GM21619 (cell line): ENCODE data around the gene SGF29.
"Not testable (repeated sequence)": the region's sequence is repeated elsewhere in the genome, so short reads cannot be mapped to it uniquely, and the experiment has no call there.

ENCODE experiments used
- ATAC-seq: cut with Tn5 transposase; IDR thresholded peaks from one replicate; pipeline ENCODE4 v1.9.1; 2021; ENCODE audit not compliant: unreplicated experiment

Gene SGF29

DNA sequence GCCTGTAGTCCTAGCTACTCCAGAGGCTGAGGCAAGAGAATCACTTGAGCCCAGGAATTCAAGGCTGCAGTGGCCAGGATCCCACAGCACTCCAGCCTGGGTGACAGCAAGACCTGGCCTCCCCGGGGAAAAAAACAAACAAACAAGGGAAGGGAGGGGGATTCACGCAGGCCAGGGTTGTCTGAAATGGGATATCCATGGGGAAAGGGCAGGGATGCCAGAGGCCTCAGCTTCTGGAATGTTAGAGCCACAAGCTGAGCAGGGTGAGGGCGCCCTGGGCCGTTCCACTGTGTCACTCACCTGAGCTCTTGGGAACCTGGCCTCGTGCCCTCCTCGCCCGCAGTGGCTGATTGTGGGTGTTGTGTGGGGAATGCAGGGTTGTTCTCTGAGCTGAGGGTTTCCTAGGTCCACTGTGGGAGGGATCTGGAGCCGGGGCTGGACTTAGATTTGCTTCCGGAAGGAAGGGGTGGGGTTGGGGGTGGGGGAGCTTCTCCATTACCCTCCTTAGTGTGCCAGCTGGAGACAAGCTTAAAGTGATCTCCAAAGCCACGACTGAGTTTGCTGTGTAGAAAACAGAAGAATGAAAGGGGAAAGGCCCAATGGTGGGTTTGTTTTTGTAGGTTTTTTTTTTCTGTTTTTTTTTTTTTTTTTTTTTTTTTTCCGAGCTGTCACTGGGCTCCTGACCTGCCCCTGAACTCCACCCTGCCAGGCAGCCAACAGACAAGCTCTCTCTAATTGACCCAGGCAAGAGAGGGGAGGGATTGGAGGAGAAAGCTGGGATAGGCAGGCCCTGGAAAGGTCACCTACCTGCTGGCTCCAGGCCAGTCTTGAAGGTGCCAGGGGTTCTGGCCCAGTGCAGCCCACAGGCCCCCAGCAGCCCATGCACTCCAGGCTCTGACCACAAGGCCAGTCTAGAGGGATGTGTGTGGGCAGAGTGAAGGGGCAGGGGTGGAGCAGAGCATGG lies 56.2 kb downstream of the SGF29 start, which contains the start of gene SULT1A1:
Gene SULT1A1, minus strand, starts transcription at position 414 of the 964 bp plus-strand sequence. CDS start 1,189 bp downstream, outside the sequence.
- ATAC-seq, result no peak

DNA sequence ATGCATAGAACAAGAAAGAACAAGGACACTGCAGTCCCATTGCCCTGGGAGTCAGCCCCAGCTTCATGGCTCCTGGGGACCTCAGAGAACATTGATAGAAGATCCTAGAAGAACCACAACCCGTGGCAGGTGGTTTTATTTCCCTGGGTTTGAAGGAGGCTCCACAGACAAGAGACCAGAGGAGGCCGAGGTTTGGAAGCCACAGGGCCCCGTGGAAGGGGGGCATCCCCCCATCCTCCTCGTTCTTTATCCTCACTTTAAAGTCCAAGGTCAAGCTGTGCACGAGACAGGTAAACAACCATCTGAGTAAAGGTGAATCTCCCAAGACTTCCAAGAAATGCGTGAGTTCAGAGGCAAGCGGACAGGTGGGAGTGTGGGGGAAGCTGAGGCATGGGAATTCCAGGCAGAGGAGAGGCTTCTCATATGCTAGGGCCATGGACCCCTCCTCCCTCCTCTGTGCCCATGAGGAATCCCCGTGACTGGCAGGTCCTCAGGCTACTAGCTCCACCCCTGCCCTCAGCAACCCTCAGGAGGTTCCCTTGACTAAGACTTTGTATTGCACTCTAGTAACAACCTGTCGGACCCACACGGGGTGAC lies 57.0 kb downstream of the SGF29 start:
- ATAC-seq, result no peak

DNA sequence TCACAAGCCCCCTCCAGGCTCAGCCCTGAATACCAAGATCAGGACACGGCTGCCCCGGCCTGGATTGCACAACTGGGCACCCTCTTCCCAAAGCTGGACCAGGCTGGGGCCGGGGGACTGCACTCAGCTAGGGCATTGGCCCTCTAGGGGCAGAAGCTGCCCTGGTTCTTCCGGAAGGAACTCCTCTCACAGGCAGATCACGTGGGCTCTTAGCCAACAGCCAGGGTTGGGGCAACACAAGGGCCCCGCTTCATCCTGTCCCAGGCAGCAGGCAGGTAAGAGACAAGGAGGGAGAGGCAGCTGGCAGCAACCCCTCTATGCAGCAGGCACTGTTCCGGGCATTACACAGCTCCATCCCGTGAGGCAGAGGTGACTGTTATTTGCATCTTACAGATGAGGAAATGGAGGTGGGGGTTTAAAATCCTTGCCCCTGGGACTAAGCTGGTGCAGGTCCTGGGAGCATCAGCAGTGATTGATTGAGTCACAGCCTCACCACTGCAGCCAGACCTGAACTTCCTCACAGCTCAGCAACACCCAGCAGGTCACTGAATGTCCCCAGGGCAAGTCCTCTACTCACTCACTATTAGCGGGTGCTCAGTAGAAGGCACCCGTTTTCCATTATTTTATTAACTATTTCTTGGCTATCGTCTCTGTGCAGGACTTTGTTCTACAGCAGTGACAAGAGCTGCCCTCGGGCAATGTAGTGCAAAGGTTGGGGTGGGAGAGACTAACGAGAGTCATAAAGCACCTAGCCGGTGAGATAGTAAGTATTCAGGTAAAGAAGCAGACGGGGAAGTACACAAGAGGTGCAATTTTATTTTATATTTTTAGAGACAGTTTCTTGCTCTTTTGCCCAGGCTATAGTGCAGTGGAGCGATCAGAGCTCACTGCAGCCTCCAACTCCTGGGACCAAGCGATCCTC lies 58.9 kb downstream of the SGF29 start:
- ATAC-seq, result peak; percentile 63

DNA sequence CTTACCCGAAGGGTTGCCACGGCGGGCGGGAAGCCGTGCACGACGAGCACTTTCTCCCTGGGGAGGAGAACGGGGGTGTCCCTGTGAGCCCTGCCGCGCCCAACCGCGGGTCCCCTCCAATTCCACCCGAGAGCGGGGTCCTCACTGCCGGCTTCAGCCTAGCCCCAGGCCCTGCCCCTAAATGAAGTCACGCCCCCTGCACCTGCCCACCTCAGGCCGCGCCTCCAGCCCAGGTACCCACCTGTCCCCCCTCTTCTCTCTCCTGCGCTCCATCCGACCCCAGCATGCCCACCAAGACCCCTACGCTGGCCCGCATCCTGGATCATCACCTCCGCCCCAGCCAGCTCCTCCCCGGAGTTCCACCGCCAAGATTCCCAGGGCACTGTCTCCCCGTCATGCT lies 60.2 kb downstream of the SGF29 start:
- not testable (repeated sequence) for ATAC-seq

DNA sequence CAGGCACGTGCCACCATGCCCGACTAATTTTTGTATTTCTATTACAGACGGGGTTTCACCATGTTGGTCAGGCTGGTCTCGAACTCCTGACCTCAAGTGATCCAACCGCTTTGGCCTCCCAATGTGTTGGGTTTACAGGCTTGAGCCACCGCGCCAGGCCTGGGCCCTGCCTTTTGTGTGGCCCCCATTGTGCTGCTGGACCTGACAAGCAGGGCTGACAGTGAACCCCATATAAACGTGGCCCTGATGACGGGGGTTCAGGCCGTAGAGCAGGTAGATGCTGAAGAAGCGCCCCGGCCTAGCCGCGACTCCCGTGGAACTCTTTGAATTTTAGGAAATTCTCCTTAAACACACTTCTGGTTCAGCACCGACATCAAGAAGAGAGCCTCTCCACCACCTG lies 60.8 kb downstream of the SGF29 start:
- not testable (repeated sequence) for ATAC-seq

DNA sequence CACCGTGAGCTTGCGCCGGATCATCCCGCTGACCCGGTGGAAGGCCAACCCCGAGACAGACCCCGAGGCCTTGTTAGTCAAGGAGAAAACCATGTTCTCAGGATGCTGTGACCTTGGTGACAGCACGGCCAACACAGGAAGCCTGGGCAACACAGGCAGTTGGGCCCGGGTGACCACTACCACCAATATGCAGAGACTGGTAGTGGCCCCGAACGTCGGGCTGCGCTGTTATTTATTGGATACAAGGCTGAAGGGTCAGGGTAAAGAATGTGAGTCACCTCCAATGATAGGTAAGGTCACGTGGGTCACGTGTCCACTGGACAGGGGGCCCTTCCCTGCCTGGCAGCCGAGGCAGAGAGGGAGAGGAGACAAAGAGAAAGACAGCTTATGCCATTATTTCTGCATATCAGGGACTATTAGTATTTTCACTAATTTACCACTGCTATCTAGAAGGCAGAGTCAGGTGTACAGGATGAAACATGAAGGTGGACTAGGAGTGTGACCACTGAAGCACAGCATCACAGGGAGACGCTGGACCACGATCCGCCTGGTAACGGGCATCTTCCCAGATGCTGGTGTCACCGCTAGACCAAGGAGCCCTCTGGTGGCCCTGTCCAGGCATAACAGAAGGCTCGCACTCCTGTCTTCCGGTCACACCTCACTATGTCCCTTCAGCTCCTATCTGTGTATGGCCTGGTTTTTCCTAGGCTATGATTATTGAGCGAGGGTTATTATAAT lies 61.9 kb downstream of the SGF29 start:
- not testable (repeated sequence) for ATAC-seq

DNA sequence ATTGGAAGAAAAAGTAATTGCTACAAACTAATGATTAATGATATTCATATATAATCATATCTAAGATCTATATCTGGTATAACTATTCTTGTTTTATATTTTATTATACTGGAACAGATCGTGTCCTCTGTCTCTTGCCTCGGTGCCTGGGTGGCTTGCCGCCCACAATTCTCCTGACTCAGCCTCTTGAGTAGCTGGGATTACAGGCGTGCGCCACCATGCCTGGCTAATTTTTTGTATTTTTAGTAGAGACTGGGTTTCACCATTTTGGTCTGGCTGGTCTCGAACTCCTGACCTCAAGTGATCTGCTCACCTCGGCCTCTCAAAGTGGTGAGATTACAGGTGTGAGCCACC lies 62.5 kb downstream of the SGF29 start:
- not testable (repeated sequence) for ATAC-seq

DNA sequence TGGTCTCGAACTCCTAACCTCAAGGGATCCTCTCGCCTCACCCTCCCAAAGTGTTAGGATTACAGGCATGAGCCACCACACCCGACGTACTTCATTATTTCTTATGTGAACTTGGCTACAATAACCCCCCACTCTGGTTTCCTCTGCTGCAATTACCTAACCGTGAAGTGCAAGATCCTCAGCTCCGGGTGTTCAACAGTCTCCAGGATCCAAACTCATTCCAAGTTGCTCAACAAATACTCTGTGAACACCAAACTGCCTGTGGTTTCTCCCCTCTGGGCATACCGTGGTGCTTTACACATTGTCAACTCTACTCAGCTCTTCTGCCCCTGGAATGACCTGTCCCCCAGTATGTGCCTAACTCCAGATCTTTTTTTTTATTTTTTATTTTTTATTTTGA lies 62.9 kb downstream of the SGF29 start:
- no peak for ATAC-seq

DNA sequence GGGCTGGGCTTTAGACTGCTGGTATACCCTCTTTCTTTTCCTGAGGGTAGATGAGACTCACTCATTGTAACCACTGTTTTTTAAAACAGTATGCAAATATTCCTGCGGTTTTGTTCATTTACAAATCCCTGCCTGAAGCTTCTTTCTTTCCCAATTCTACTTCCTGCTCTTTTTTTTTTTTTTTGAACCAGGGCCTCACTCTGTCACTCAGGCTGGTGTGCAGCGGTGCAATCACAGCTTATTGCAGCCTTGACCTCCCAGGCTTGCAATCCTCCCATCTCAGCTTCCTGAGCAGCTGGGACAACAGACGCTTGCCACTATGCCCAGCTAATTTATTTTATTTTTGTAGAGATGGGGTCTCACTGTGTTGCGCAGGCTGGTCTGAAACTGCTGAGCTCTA lies 64.2 kb downstream of the SGF29 start:
- ATAC-seq, result no peak

DNA sequence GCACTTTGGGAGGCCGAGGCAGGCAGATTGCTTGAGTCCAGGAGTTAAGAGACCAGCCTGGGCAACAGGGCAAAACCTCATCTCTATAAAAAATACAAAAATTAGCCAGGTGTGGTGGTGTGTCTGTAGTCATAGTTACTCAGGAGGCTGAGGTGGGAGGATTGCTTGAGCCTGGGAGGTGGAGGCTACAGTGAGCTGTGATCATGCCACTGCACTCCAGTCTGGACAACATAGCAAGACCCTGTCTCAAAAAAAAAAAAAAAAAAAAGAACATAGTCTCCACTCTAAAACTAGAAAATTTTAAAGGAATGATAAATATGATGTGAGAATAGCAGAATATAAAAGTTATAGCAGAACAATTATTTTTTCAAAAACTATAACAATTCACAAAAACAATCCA lies 66.6 kb downstream of the SGF29 start:
- ATAC-seq, result not testable (repeated sequence)

DNA sequence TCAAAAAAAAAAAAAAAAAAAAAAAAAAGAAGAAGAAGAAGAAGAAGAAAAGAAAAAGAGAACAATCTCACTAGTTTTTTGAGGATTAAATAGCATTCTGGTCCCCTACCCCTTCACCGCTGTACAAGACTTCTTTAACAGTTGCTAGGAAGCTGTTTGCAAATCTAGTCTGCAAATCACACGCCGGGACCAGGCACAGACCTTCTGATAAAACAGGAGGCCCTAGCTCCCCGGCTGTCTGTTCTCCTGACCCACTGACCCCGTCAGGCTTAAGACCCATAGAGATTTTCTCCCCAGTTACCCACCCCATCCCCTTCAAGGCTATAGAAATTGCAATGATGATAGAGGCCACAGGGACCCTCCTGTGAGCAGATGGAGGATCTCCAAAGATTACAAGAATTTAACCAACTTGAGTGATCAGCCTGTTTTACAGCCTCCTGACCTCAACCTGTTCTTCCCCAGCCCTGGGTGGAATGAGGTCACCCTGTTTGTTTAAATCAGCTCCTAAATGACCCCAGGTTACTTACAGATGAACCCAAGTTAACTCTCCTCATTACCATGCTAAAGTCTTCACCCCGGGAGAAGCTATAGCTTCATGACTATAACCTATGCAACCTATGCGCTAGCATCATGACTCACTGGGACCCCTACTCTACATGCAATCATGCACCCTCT lies 67.9 kb downstream of the SGF29 start:
- ATAC-seq, result no peak

DNA sequence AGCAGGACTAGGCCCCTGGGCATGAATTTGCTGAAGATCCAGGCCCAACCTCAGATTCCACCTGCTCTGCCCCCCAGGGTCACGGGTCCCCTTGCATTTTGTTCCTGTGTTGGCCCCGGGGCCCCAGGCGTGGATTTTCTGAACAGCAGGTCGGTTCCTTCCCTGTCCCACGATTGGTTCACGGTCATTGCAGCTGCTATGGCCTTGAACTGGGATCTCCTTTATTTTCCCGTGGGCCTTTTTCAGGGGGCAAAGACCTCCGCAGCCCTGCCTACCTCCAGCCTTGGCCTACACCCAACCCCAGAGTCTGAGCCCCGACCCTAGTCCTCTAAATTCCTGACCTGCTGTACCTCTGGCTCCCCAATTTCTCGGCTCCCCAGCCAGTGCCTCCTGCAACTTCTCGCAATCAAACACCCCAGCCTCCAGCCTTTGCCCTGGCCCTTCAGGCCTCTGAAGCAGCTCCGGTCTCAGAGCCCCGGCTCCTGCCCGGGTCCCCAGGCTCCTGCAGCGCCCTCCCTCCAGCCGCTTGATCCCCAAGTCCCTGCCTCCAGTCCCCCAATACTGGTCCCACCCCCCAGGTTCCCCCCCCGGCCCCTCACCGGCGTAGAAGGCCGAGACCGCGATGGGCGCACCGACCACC lies 68.9 kb downstream of the SGF29 start:
- not testable (repeated sequence) for ATAC-seq

DNA sequence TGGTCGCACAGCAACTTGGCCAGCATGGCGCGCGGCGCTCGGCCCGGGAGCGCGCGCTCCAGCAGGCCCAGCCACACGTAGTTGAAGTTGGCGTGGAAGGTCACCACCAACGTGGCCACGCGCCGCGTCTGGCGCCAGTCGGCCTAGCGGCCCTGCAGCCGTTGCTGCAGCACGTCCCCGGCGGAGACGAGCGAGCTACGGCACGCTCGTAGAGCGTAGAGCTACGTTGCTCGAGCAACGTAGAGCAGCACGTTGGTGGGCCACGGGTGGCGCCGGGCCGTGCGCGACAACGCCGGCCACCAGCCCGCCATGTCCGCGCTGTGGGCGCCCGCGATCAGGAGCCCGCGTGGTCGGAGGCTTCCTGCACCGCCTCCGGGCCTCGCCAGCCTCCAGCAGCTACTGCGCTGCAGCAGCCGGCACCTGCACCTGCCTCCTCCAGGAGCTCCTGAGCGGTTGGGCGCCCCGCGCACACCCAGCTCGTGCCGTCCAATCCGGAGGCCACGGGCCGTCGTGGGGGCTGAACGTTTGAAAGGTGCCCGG lies 69.5 kb downstream of the SGF29 start:
- no peak for ATAC-seq

DNA sequence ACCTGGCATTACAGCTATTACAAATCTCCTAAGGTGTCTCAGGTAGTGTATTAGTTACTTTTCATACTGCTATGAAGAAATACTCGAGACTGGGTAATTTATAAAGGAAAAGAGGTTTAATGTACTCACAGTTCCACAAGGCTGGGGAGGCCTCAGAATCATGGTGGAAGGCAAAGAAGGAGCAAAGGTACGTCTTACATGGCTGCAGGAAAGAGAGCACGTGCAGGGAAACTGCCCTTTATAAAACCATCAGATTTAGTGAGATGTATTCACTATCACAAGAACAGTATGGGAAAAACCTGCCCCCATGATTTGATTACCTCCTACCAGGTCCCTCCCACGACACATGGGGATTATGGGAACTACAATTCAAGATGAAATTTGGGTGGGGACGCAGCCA lies 77.2 kb downstream of the SGF29 start:
- ATAC-seq, result not testable (repeated sequence)

DNA sequence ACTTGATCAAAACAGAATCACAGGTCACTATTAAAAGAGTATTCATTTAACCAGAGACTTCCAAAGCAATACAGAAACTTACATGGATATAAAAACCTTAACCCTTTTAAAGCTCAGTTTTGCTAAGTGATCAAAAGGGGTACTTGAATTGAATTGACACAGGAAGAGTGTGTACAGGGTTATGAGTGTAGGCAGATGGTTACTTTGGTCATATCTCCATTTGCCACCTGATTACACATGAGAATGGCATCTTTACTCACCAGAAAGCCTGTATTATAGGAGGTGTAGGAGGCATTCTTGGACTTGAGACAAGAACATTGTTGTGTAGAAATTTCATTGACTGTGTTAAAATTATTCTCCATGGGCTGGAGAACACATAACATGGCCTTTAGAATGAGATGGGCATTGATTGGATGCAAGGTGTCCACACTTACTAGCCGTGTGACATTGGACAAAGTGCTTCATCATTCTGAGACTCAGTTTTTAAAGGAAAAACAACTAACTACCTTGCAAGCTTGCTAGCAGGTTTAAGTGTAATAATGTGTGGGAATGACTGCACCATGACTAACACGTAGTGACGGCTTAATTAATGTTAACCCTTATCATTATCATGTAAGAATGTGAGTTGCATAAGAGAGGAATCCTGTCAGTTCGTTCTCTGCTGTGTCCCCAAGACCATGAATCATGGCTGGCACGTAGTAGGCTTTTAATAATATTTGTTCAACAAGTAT lies 82.5 kb downstream of the SGF29 start:
- not testable (repeated sequence) for ATAC-seq

DNA sequence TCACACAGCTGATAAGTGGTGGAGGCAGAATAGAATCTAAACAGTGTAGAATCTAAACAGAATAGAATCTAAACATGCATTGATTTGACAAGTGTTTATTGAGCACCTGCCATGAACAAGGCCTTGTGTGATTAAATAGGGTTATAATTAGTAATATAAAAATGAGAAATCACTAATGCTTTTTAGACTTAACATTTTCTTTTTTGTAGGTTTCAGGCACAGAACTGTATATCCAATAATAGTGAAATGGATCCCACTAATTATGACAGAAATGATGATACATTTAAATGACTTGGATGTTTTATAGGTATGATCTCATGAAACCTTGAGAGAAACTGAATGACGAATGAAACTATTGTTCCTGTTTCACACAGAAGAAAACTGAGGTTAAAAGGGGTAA lies 84.0 kb downstream of the SGF29 start, which contains the start of gene NPIPB8:
Gene NPIPB8, plus strand, starts transcription at position 301 of the 400 bp plus-strand sequence. CDS start 296 bp downstream, outside the sequence.
- ATAC-seq, result not testable (repeated sequence)

DNA sequence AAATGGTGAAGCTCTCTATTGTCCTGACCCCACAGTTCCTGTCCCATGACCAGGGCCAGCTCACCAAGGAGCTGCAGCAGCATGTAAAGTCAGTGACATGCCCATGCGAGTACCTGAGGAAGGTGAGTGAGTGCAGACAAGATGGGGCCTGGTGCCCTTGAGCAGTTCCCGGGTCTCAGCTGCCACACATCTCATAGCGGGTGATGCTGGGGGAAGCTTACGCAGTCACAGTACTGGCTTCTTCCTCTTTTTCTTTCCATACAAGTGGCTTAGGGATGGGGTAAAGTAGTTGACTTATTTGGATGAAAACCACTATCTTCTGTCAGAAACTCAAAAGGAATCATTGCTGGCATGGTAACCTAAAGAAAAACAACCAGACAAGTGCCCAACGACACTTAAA lies 84.6 kb downstream of the SGF29 start:
- not testable (repeated sequence) for ATAC-seq

DNA sequence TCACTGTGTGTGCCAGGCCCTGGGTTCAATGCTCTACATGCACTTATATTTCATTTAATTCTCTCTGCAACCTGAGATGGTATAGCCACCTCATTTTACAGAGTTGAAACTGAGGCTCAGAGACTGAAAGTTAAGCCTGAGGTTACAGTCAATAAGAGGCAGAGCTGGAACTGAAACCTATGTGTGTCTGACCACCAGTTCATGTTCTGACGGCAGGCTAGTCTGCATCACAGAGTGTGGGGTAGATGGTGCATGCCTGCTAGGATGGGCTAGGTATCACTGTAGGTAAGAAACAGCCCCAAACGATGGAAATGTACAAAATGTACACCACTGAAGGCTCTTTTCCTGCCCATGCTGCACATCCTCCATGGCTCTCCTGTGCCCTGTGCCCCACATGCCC lies 86.2 kb downstream of the SGF29 start:
- not testable (repeated sequence) for ATAC-seq
